ENCODE results near the gene HNRNPU.

The HNRNPU gene

GRCh38 chr1:244830639-244831038 is 33.7 kb downstream of the HNRNPU start:
- no peak for DNase-seq
- Histone ChIP-seq H3K4me1 (peaks cover 0 to 5% (median 2%) of the 10 kb centered on the region in 4 donors), H3K27me3 (no peaks in the 10 kb centered on the region), H3K4me3 (no peak overlapping the region), H3K27ac (no peak overlapping the region), H3K36me3 (no peaks in the 10 kb centered on the region), H3K9me3 (no peaks in the 10 kb centered on the region)
- TF ChIP-seq CTCF (IDR thresholded peaks at IDR 0.05), result no peak
- intact Hi-C loops (cut with DNase I; ENCODE audit: low total_unique reads), result no loop called here

GRCh38 chr1:244826712-244827111 is 37.6 kb downstream of the HNRNPU start:
- no peak overlapping the region for H3K4me3 ChIP-seq
- intact Hi-C loops (cut with DNase I; ENCODE audit: low total_unique reads), result no loop called here
- H3K4me1 ChIP-seq, result no peaks in the 10 kb centered on the region
- no peak for TF ChIP-seq CTCF (IDR thresholded peaks at IDR 0.05)
- H3K9me3 ChIP-seq, result no peaks in the 10 kb centered on the region
- H3K36me3 ChIP-seq, result no peaks in the 10 kb centered on the region
- H3K27ac ChIP-seq, result no peak overlapping the region
- H3K27me3 ChIP-seq, result no peaks in the 10 kb centered on the region
- no peak for DNase-seq

- no peaks in the 10 kb centered on the region for H3K36me3 ChIP-seq
- no peaks in the 10 kb centered on the region for H3K4me1 ChIP-seq
- intact Hi-C loops (cut with DNase I; ENCODE audit: low total_unique reads), result no loop called here
- DNase-seq, result no peak
- H3K27ac ChIP-seq, result no peak overlapping the region
- TF ChIP-seq CTCF (IDR thresholded peaks at IDR 0.05), result no peak
- no peaks in the 10 kb centered on the region for H3K9me3 ChIP-seq
- H3K4me3 ChIP-seq, result no peak overlapping the region
- no peaks in the 10 kb centered on the region for H3K27me3 ChIP-seq
These were observed 41.5 kb downstream of the HNRNPU start for GRCh38 chr1:244822878-244823277.

GRCh38 chr1:244821134-244821533 is 43.2 kb downstream of the HNRNPU start:
- Histone ChIP-seq H3K36me3 (no peaks in the 10 kb centered on the region), H3K4me3 (no peak overlapping the region), H3K9me3 (no peaks in the 10 kb centered on the region), H3K27me3 (no peaks in the 10 kb centered on the region), H3K27ac (no peak overlapping the region), H3K4me1 (no peaks in the 10 kb centered on the region)
- TF ChIP-seq CTCF (IDR thresholded peaks at IDR 0.05), result no peak
- intact Hi-C loops (cut with DNase I; ENCODE audit: low total_unique reads), result no loop called here
- peak in 1 of 2 donors; percentile 24 for DNase-seq

GRCh38 chr1:244820131-244820530 is 44.2 kb downstream of the HNRNPU start:
- Histone ChIP-seq H3K36me3 (no peaks in the 10 kb centered on the region), H3K27ac (no peak overlapping the region), H3K9me3 (no peaks in the 10 kb centered on the region), H3K4me1 (no peaks in the 10 kb centered on the region), H3K4me3 (no peak overlapping the region), H3K27me3 (no peaks in the 10 kb centered on the region)
- TF ChIP-seq CTCF (IDR thresholded peaks at IDR 0.05), result no peak
- intact Hi-C loops (cut with DNase I; ENCODE audit: low total_unique reads), result no loop called here
- peak in 1 of 2 donors; percentile 10 for DNase-seq

- no peak overlapping the region for H3K27ac ChIP-seq
- H3K9me3 ChIP-seq, result no peaks in the 10 kb centered on the region
- H3K36me3 ChIP-seq, result no peaks in the 10 kb centered on the region
- DNase-seq, result no peak
- no peaks in the 10 kb centered on the region for H3K27me3 ChIP-seq
- no peak overlapping the region for H3K4me3 ChIP-seq
- no peak for TF ChIP-seq CTCF (IDR thresholded peaks at IDR 0.05)
- H3K4me1 ChIP-seq, result no peaks in the 10 kb centered on the region
- intact Hi-C loops (cut with DNase I; ENCODE audit: low total_unique reads), result no loop called here
These were observed 46.9 kb downstream of the HNRNPU start for GRCh38 chr1:244817415-244817894.
